Neural cell (in vitro differentiated cells): ENCODE results near the gene PRR11. TPM values are rescaled to one million over a fixed set of nuclear protein-coding genes. Genes with fewer than 3 reads are reported as not detected.

ENCODE experiments used
- H2AFZ ChIP-seq: fragments of 200-600, 300-800 bp; sonication (generic), shearing (Covaris generic); 2 replicates; pipeline ENCODE4 v1.6.0; 2014; ENCODE audit warnings: low read depth, mild to moderate bottlenecking, antibody characterized with exemption, low read length, moderate library complexity
- H3F3A ChIP-seq: fragments of 200-600 bp; shearing (Covaris generic); 2 replicates; pipeline ENCODE4 v1.6.1; 2016; ENCODE audit warnings: mild to moderate bottlenecking, moderate library complexity, mixed read lengths, antibody characterized with exemption, low read length; ENCODE audit not compliant: insufficient read depth, poor library complexity, severe bottlenecking
- H3K27ac ChIP-seq: fragments of 200-600, 300-800 bp; sonication (generic), shearing (Covaris generic); 2 replicates; pipeline ENCODE4 v1.5.1; 2014; ENCODE audit warnings: mild to moderate bottlenecking, low read length, moderate library complexity
- H3K27me3 ChIP-seq: fragments of 300-800, 200-600 bp; sonication (generic), shearing (Covaris generic); 2 replicates; pipeline ENCODE4 v1.6.0; 2014; ENCODE audit warnings: mild to moderate bottlenecking, low read depth, low read length, moderate library complexity; ENCODE audit not compliant: insufficient read depth
- H3K36me3 ChIP-seq: fragments of 300-800, 200-600 bp; sonication (generic), shearing (Covaris generic); 2 replicates; pipeline ENCODE4 v1.5.1; 2014; ENCODE audit warnings: mild to moderate bottlenecking, antibody characterized with exemption, low read length, moderate library complexity; ENCODE audit not compliant: insufficient read depth
- H3K4me2 ChIP-seq: fragments of 300-800, 200-600 bp; sonication (generic), shearing (Covaris generic); 2 replicates; pipeline ENCODE4 v1.6.0; 2014; ENCODE audit warnings: mild to moderate bottlenecking, low read length
- H3K4me3 ChIP-seq: fragments of 300-800, 200-600 bp; sonication (generic), shearing (Covaris generic); 2 replicates; pipeline ENCODE4 v1.5.1; 2014; ENCODE audit warnings: mild to moderate bottlenecking, low read length, moderate library complexity
- H3K79me2 ChIP-seq: fragments of 200-600 bp; shearing (Covaris generic); replicated peaks from 2 replicates; pipeline ENCODE4 v1.6.0; 2014; ENCODE audit warnings: mild to moderate bottlenecking, low read length, moderate library complexity; ENCODE audit not compliant: insufficient read depth
- H3K9ac ChIP-seq: fragments of 300-800, 200-600 bp; sonication (generic), shearing (Covaris generic); 2 replicates; pipeline ENCODE4 v1.6.1; 2016; ENCODE audit warnings: mild to moderate bottlenecking, low read length, mixed read lengths
- H3K9me2 ChIP-seq: fragments of 200-600 bp; shearing (Covaris generic); 2 replicates; pipeline ENCODE4 v1.6.1; 2016; ENCODE audit warnings: mild to moderate bottlenecking, low read length, mixed read lengths; ENCODE audit not compliant: insufficient read depth
- H3K9me3 ChIP-seq: fragments of 200-600, 300-800 bp; sonication (generic), shearing (Covaris generic); 2 replicates; pipeline ENCODE4 v1.6.1; 2016; ENCODE audit warnings: mild to moderate bottlenecking, mixed run types, low read length, moderate library complexity, mixed read lengths
- H4K20me1 ChIP-seq: fragments of 200-600 bp; shearing (Covaris generic); 2 replicates; pipeline ENCODE4 v1.6.1; 2016; ENCODE audit warnings: mild to moderate bottlenecking, mixed run types; ENCODE audit not compliant: insufficient read depth
- EP300 ChIP-seq: fragments of 450-650 bp; conservative IDR thresholded peaks from 2 replicates; pipeline ENCODE4 v1.6.1; 2014; ENCODE audit warnings: antibody characterized with exemption, mild to moderate bottlenecking, moderate library complexity; ENCODE audit not compliant: poor library complexity, severe bottlenecking
- EZH2 ChIP-seq: fragments of 200-600, 300-800 bp; shearing (Covaris generic), sonication (generic); IDR thresholded peaks from 2 replicates; pipeline ENCODE4 v1.6.1; 2014; ENCODE audit warnings: antibody characterized with exemption, low read length, borderline replicate concordance, mild to moderate bottlenecking; ENCODE audit not compliant: insufficient read depth, poor library complexity, severe bottlenecking
- MXI1 ChIP-seq: fragments of 450-650 bp; conservative IDR thresholded peaks from 2 replicates; pipeline ENCODE4 v1.6.1; 2014; ENCODE audit warnings: antibody characterized with exemption, mild to moderate bottlenecking; ENCODE audit not compliant: poor library complexity, severe bottlenecking
- POLR2AphosphoS5 ChIP-seq: IDR thresholded peaks from 2 replicates; pipeline ENCODE4 v1.6.1; 2012
- RAD21 ChIP-seq: fragments of 450-650 bp; conservative IDR thresholded peaks from 2 replicates; pipeline ENCODE4 v1.6.1; 2014; ENCODE audit warnings: antibody characterized with exemption, mild to moderate bottlenecking, moderate library complexity
- SMC3 ChIP-seq: fragments of 450-650 bp; conservative IDR thresholded peaks from 2 replicates; pipeline ENCODE4 v1.6.1; 2014; ENCODE audit warnings: antibody characterized with exemption, mild to moderate bottlenecking, moderate library complexity; ENCODE audit not compliant: poor library complexity
- TAF1 ChIP-seq: IDR thresholded peaks from 2 replicates; pipeline ENCODE4 v1.6.1; 2012; ENCODE audit warnings: low read depth
- polyA plus RNA-seq: library from polyadenylated mRNA; depleted of rRNA; stranded (reverse); fragments of >200 nt; gene quantifications from 2 replicates; pipeline ENCODE4 v1.2.3, GENCODE V29; 2014
- TF ChIP-seq, protein P1 (sequence below): IDR thresholded peaks from 2 replicates; pipeline ENCODE4 v1.6.1; 2012; ENCODE audit warnings: borderline replicate concordance
- TF ChIP-seq, protein P2 (sequence below): fragments of 450-650 bp; IDR thresholded peaks from 2 replicates; pipeline ENCODE4 v1.5.1; 2014; ENCODE audit warnings: antibody characterized with exemption, mild to moderate bottlenecking, moderate library complexity; ENCODE audit not compliant: poor library complexity, severe bottlenecking

Gene PRR11
- polyA plus RNA-seq, 1 donor from 2014 or later, result 0.22 TPM

DNA sequence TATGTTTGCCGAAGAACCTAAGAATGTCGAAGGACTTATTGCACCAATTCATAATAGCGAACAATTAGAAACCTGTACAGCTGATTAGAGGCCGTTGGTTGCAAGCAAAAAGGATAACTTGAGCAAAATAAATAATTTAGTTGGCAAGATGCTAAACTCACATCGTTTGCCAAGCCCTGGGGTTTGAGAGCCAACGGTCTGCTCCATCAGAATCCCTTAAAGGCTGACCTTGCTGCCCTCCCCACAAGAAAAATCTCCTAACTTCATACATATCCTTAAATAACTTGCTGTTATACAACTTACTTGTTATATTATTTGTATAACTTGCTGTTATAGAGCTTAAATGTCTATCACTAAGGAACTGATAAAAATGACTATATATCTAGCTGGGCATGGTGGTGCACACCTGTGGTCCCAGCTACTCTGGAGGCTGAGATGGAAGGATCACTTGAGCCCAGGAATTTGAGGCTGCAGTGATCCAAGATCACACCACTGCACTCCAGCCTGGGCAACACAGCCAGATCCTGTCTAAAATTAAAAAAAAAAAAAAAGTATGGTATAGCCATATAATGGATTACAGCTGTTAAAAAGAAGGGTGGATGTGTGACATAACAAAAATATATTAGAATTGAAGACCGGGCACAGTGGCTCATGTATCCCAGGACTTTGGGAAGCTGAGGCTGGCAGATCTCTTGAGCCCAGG, 47.0 kb upstream of the PRR11 start (continued):
- no peak for TF ChIP-seq EZH2
- TF ChIP-seq POLR2AphosphoS5, result no peak
- TF ChIP-seq RAD21, result no peak
- TF ChIP-seq TAF1, result no peak

DNA sequence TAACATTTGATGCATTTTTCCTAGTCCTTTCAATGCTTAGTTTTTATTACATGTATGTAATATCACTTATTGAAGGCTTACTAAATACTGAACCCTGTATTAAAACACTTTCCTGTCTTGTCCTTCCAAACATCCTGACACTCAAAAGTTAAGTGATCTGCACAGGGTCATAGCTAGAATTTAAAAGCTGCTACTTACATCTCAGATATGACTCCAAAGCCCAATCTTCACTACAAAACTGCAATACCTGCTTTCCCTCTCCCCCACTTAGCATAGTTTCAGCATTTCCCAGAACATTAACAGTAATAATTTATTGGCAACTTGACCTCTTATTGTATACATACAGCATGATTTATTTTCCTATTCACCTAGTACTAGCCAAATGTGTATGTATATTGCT, 44.6 kb upstream of the PRR11 start:
- H3K9ac ChIP-seq, result no peak overlapping the region
- H4K20me1 ChIP-seq, result no peaks in the 10 kb centered on the region
- no peak for TF ChIP-seq RAD21
- no peak for TF ChIP-seq EP300
- TF ChIP-seq EZH2, result no peak
- TF ChIP-seq MXI1, result no peak
- TF ChIP-seq TAF1, result no peak
- no peak for TF ChIP-seq SMC3
- TF ChIP-seq, protein P1, sequence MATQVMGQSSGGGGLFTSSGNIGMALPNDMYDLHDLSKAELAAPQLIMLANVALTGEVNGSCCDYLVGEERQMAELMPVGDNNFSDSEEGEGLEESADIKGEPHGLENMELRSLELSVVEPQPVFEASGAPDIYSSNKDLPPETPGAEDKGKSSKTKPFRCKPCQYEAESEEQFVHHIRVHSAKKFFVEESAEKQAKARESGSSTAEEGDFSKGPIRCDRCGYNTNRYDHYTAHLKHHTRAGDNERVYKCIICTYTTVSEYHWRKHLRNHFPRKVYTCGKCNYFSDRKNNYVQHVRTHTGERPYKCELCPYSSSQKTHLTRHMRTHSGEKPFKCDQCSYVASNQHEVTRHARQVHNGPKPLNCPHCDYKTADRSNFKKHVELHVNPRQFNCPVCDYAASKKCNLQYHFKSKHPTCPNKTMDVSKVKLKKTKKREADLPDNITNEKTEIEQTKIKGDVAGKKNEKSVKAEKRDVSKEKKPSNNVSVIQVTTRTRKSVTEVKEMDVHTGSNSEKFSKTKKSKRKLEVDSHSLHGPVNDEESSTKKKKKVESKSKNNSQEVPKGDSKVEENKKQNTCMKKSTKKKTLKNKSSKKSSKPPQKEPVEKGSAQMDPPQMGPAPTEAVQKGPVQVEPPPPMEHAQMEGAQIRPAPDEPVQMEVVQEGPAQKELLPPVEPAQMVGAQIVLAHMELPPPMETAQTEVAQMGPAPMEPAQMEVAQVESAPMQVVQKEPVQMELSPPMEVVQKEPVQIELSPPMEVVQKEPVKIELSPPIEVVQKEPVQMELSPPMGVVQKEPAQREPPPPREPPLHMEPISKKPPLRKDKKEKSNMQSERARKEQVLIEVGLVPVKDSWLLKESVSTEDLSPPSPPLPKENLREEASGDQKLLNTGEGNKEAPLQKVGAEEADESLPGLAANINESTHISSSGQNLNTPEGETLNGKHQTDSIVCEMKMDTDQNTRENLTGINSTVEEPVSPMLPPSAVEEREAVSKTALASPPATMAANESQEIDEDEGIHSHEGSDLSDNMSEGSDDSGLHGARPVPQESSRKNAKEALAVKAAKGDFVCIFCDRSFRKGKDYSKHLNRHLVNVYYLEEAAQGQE, result no peak
- TF ChIP-seq, protein P2, sequence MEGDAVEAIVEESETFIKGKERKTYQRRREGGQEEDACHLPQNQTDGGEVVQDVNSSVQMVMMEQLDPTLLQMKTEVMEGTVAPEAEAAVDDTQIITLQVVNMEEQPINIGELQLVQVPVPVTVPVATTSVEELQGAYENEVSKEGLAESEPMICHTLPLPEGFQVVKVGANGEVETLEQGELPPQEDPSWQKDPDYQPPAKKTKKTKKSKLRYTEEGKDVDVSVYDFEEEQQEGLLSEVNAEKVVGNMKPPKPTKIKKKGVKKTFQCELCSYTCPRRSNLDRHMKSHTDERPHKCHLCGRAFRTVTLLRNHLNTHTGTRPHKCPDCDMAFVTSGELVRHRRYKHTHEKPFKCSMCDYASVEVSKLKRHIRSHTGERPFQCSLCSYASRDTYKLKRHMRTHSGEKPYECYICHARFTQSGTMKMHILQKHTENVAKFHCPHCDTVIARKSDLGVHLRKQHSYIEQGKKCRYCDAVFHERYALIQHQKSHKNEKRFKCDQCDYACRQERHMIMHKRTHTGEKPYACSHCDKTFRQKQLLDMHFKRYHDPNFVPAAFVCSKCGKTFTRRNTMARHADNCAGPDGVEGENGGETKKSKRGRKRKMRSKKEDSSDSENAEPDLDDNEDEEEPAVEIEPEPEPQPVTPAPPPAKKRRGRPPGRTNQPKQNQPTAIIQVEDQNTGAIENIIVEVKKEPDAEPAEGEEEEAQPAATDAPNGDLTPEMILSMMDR, result no peak
- TF ChIP-seq POLR2AphosphoS5, result no peak
- no peaks in the 10 kb centered on the region for H3K9me3 ChIP-seq
- no peak overlapping the region for H3K4me3 ChIP-seq
- no peaks in the 10 kb centered on the region for H3K9me2 ChIP-seq
- H3K27ac ChIP-seq, result no peak overlapping the region
- H3F3A ChIP-seq, result no peaks in the 10 kb centered on the region
- no peak overlapping the region for H3K4me2 ChIP-seq
- no peaks in the 10 kb centered on the region for H3K27me3 ChIP-seq
- peaks cover 5% of the 10 kb centered on the region for H3K79me2 ChIP-seq
- H3K36me3 ChIP-seq, result no peaks in the 10 kb centered on the region
- H2AFZ ChIP-seq, result no peak overlapping the region

DNA sequence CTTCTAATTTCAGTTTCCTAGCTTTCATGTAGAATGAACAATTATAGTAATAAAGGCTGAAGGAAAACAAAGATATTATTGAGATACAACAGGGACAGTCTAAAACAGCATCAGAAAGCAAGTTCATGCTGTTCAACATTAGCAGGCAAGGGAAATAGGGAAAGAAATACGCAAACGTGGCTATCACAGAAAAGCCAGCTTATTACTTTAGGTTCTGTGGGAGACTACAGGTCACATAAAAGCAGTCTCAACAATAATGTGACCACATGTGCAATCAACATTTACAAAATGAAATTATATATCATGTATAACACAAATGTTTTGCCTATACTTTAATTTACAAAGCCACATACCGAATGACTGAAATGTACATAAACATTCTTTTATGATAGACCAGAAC, 44.0 kb upstream of the PRR11 start:
- Histone ChIP-seq H3K9me2 (no peaks in the 10 kb centered on the region), H3K9ac (no peak overlapping the region), H3K27me3 (no peaks in the 10 kb centered on the region), H3F3A (no peaks in the 10 kb centered on the region), H3K27ac (no peak overlapping the region), H4K20me1 (no peaks in the 10 kb centered on the region), H2AFZ (no peak overlapping the region), H3K79me2 (peaks cover 9% of the 10 kb centered on the region), H3K36me3 (no peaks in the 10 kb centered on the region), H3K4me2 (no peak overlapping the region), H3K9me3 (no peaks in the 10 kb centered on the region), H3K4me3 (no peak overlapping the region)
- no peak for TF ChIP-seq SMC3
- TF ChIP-seq RAD21, result no peak
- TF ChIP-seq TAF1, result no peak
- no peak for TF ChIP-seq EZH2
- no peak for TF ChIP-seq EP300
- no peak for TF ChIP-seq MXI1
- TF ChIP-seq, protein P2, result no peak
- TF ChIP-seq, protein P1, result no peak
- TF ChIP-seq POLR2AphosphoS5, result no peak
